Spleen (tissue), 11 donors: Measurements from ENCODE around the gene C10orf143. TPM values are rescaled to one million over a fixed set of nuclear protein-coding genes. Genes with fewer than 3 reads are reported as not detected.

Source experiments
- DNase-seq: peaks from one replicate; pipeline ENCODE4 v3.0.0-alpha.2; 2020
- H3K27ac ChIP-seq, 8 donors: fragments of 200-600 bp; sonication (generic) in 7 of 8; 1 replicate in 4 of 8; 2 replicates in 4 of 8; pipeline versions ENCODE4 v1.5.0 to v1.8.0; 2016 to 2021; ENCODE audit warnings: inconsistent platforms in 4 of 8, mild to moderate bottlenecking in 4 of 8, moderate library complexity in 1 of 8
- H3K27me3 ChIP-seq, 7 donors: fragments of 200-600 bp; sonication (generic) in 6 of 7; replicated peaks in 1 of 7; 1 replicate in 4 of 7; 2 replicates in 3 of 7; pipeline versions ENCODE4 v1.5.0 to v1.8.0; 2016 to 2021; ENCODE audit warnings: inconsistent platforms in 3 of 7, mild to moderate bottlenecking in 1 of 7
- H3K36me3 ChIP-seq, 6 donors: fragments of 200-600 bp; sonication (generic) in 5 of 6; 1 replicate in 4 of 6; 2 replicates in 2 of 6; pipeline versions ENCODE4 v1.5.0 to v1.8.0; 2016 to 2021; ENCODE audit warnings: inconsistent platforms in 2 of 6
- H3K4me1 ChIP-seq, 6 donors: fragments of 200-600 bp; sonication (generic) in 5 of 6; 1 replicate in 3 of 6; 2 replicates in 3 of 6; pipeline versions ENCODE4 v1.5.0 to v1.8.0; 2016 to 2021; ENCODE audit warnings: inconsistent platforms in 3 of 6
- H3K4me3 ChIP-seq, 8 donors: fragments of 200-600 bp; sonication (generic) in 7 of 8; 1 replicate in 4 of 8; 2 replicates in 4 of 8; pipeline versions ENCODE4 v1.5.0 to v1.8.0; 2016 to 2021; ENCODE audit warnings: inconsistent platforms in 4 of 8, mild to moderate bottlenecking in 4 of 8, moderate library complexity in 2 of 8
- H3K9me3 ChIP-seq, 8 donors: fragments of 200-600 bp; sonication (generic) in 7 of 8; 1 replicate in 4 of 8; 2 replicates in 4 of 8; pipeline versions ENCODE4 v1.5.0 to v1.8.0; 2016 to 2021; ENCODE audit warnings: inconsistent platforms in 4 of 8
- CTCF ChIP-seq, 11 experiments: fragments of 200-600 bp in 7 of 11; fragments of 450-650 bp in 4 of 11; sonication (generic) in 4 of 11; IDR thresholded peaks in 8 of 11; conservative IDR thresholded peaks in 3 of 11; 1 replicate in 7 of 11; 2 replicates in 4 of 11; pipeline versions ENCODE4 v1.4.0 to v1.8.0; 2016 to 2021; ENCODE audit warnings: antibody characterized with exemption in 11 of 11, inconsistent platforms in 4 of 11, mild to moderate bottlenecking in 1 of 11
- POLR2A ChIP-seq, 3 donors: fragments of 450-650 bp; IDR thresholded peaks; one replicate each; pipeline ENCODE4 v1.5.1; 2017; ENCODE audit warnings: antibody characterized with exemption in 3 of 3, mild to moderate bottlenecking in 1 of 3
- POLR2AphosphoS5 ChIP-seq, 3 donors: sonication (generic); formaldehyde crosslinking; IDR thresholded peaks; one replicate each; pipeline ENCODE4 v1.5.1; 2017; ENCODE audit warnings: antibody characterized with exemption in 3 of 3
- WGBS, 5 donors: extraction: QIAGEN DNeasy Blood & Tissue Kit in 3 of 5; methylation state at CpG; one replicate each; pipeline versions ENCODE4 v1.1.5 to v1.1.7; 2013 to 2018; 5-methylcytosine and 5-hydroxymethylcytosine counted together
- intact Hi-C: fragments of 100-400 bp; cut with DNase I; formaldehyde crosslinking; loops from one replicate; pipeline ENCODE4 v1.15.0; 2023; ENCODE audit warnings: low total_unique reads
- polyA plus RNA-seq, 3 donors: library from polyadenylated mRNA; stranded (reverse); fragments of 200-250 nt; gene quantifications; one replicate each; pipeline ENCODE4 v1.2.1, GENCODE V29; 2013
- total RNA-seq, 7 donors: library from RNA; depleted of rRNA in 3 of 7; stranded (reverse); fragments of >200 nt in 3 of 7; fragmentation: NEBNext Ultra II Directional in 4 of 7; extraction: Animal tissue kit (Norgen Biotek cat#: 25700) in 4 of 7; gene quantifications; one replicate each; pipeline versions ENCODE4 v1.1.0 to v1.2.1, GENCODE V29; 2016 to 2021
- donor health status: healthy with polysubstance abuse.
- donor health status: DM: no; HTN: no; CAD: no; lungs with moderate emphysema.
- donor health status: DM: no; HTN: no; CAD: no.
- donor health status: Bipolar disorder and iron deficiency.
- donor health status: healthy.
- donor health status: DM: no; HTN: no; CAD: no.
- donor health status: DM: yes; HTN: yes; CAD: no.

C10orf143 gene
- total and polyA plus RNA-seq, 10 donors = 2.3 to 15.6 (median 5.1) TPM

- Histone ChIP-seq H3K9me3 (no peaks in the 10 kb centered on the region), H3K4me1 (peaks cover 26 to 79% (median 70%) of the 10 kb centered on the region in 6 donors), H3K27ac (no peak overlapping the region), H3K36me3 (peaks cover 0 to 18% (median 0%) of the 10 kb centered on the region in 6 donors), H3K27me3 (no peaks in the 10 kb centered on the region), H3K4me3 (no peak overlapping the region)
- no peak for TF ChIP-seq POLR2A (IDR thresholded peaks at IDR 0.05)
- no peak for TF ChIP-seq CTCF (IDR thresholded peaks at IDR 0.05 in 8 of 11, conservative IDR thresholded peaks at IDR 0.05 in 3 of 11)
- no peak for TF ChIP-seq POLR2AphosphoS5 (IDR thresholded peaks at IDR 0.05)
- DNase-seq = no peak
- 72 to 85% (median 76%) methylated on average over 3 of the region's 3 CpGs for WGBS, 5 donors
- intact Hi-C loops = no loop called here
These were observed 27.8 kb upstream of the C10orf143 start for GRCh38 chr10:130138479-130138866.

- no peaks in the 10 kb centered on the region for H3K9me3 ChIP-seq
- H3K27ac ChIP-seq = peak overlapping the region in 1 of 8 donors; percentile 91
- 87 to 95% (median 91%) methylated on average over 28 of the region's 28 CpGs for WGBS, 5 donors
- H3K4me1 ChIP-seq = peaks cover 26 to 73% (median 67%) of the 10 kb centered on the region in 6 donors
- peak overlapping the region in 7 of 8 donors; percentile 94 to 100 (median 99) for H3K4me3 ChIP-seq
- peaks cover 0 to 12% (median 0%) of the 10 kb centered on the region in 6 donors for H3K36me3 ChIP-seq
- H3K27me3 ChIP-seq = no peaks in the 10 kb centered on the region
- no peak for TF ChIP-seq POLR2A (IDR thresholded peaks at IDR 0.05)
- TF ChIP-seq CTCF (IDR thresholded peaks at IDR 0.05 in 8 of 11, conservative IDR thresholded peaks at IDR 0.05 in 3 of 11) = no peak
- no peak for TF ChIP-seq POLR2AphosphoS5 (IDR thresholded peaks at IDR 0.05)
- intact Hi-C loops = no loop called here
- DNase-seq = peak; percentile 45
These were observed 27.2 kb upstream of the C10orf143 start for GRCh38 chr10:130137659-130138478.

- 2 to 11% (median 5%) methylated on average over 10 of the region's 10 CpGs for WGBS, 5 donors
- H3K27ac ChIP-seq = peak overlapping the region in 7 of 8 donors; percentile 77 to 93 (median 85)
- intact Hi-C loops = no loop called here
- H3K27me3 ChIP-seq = no peaks in the 10 kb centered on the region
- H3K4me3 ChIP-seq = peak overlapping the region; percentile 92 to 100 (median 98)
- peaks cover 26 to 65% (median 59%) of the 10 kb centered on the region in 6 donors for H3K4me1 ChIP-seq
- no peak for DNase-seq
- H3K36me3 ChIP-seq = peaks cover 0 to 4% (median 0%) of the 10 kb centered on the region in 6 donors
- no peaks in the 10 kb centered on the region for H3K9me3 ChIP-seq
- TF ChIP-seq POLR2A (IDR thresholded peaks at IDR 0.05) = no peak
- no peak for TF ChIP-seq POLR2AphosphoS5 (IDR thresholded peaks at IDR 0.05)
- no peak for TF ChIP-seq CTCF (IDR thresholded peaks at IDR 0.05 in 8 of 11, conservative IDR thresholded peaks at IDR 0.05 in 3 of 11)
These were observed 26.4 kb upstream of the C10orf143 start for GRCh38 chr10:130137090-130137448.
